ENCODE measurements around the gene GIMAP8.

Gene GIMAP8

GRCh38 chr7:150461520-150461919 lies 11.1 kb downstream of the GIMAP8 start:
- H3K4ac ChIP-seq (ENCODE audit: low read length) = no peak overlapping the region
- H3K79me1 ChIP-seq (ENCODE audit: low read depth, low read length) = no peaks in the 10 kb centered on the region
- H2AK5ac ChIP-seq (ENCODE audit: low read depth, low read length) = no peak overlapping the region
- DNase-seq (ENCODE audit: low spot score) = no peak
- H3K9me3 ChIP-seq (replicated peaks in 1 of 2; ENCODE audit: control insufficient read depth in 2 of 2, insufficient read depth in 1 of 2, low read depth in 1 of 2, low read length in 2 of 2) = peaks cover 0 to 6% of the 10 kb centered on the region in 2 donors
- H2AFZ ChIP-seq (ENCODE audit: low read length) = no peak overlapping the region
- H3K4me2 ChIP-seq (ENCODE audit: insufficient read depth, low read length, poor library complexity, severe bottlenecking) = no peak overlapping the region
- H4K91ac ChIP-seq (ENCODE audit: low read depth, low read length, poor library complexity) = no peak overlapping the region
- H3K4me1 ChIP-seq (ENCODE audit: control insufficient read depth in 2 of 2, insufficient read depth in 1 of 2, low read depth in 1 of 2, low read length in 2 of 2) = no peaks in the 10 kb centered on the region
- WGBS, 2 donors (ENCODE audit: extremely low coverage in 2 of 2, insufficient read length in 2 of 2, insufficient replicate concordance in 1 of 2) = no CpG with 5 or more reads among the region's 1 CpG
- no peak overlapping the region for H2BK12ac ChIP-seq (ENCODE audit: low read length)
- no peak overlapping the region for H3K18ac ChIP-seq (ENCODE audit: low read length)
- no peak overlapping the region for H2BK15ac ChIP-seq (ENCODE audit: low read length)
- H4K8ac ChIP-seq (ENCODE audit: low read depth, low read length) = no peak overlapping the region
- no peak overlapping the region for H3K23ac ChIP-seq (ENCODE audit: low read depth, low read length, poor library complexity)
- H3K4me3 ChIP-seq (ENCODE audit: low read length in 2 of 2) = no peak overlapping the region
- H3K27ac ChIP-seq (replicated peaks; ENCODE audit: low read length) = no peak overlapping the region
- H3K14ac ChIP-seq (ENCODE audit: low read length) = no peak overlapping the region
- peaks cover 0 to under 1% (median 0%) of the 10 kb centered on the region in 3 experiments for H3K27me3 ChIP-seq (ENCODE audit: control insufficient read depth in 3 of 3, insufficient read depth in 3 of 3, low read depth in 1 of 3, low read length in 3 of 3)
- no peak overlapping the region for H2BK5ac ChIP-seq (ENCODE audit: low read length)
- H3K9ac ChIP-seq (ENCODE audit: low read depth, low read length, poor library complexity) = no peak overlapping the region
- H2BK120ac ChIP-seq (ENCODE audit: low read depth, low read length) = no peak overlapping the region
- no peaks in the 10 kb centered on the region for H3K36me3 ChIP-seq (replicated peaks in 1 of 2; ENCODE audit: control insufficient read depth in 2 of 2, insufficient read depth in 2 of 2, low read length in 2 of 2)

- H2BK5ac ChIP-seq (ENCODE audit: low read length) = no peak overlapping the region
- no peak overlapping the region for H3K4ac ChIP-seq (ENCODE audit: low read length)
- no peak overlapping the region for H3K4me2 ChIP-seq (ENCODE audit: insufficient read depth, low read length, poor library complexity, severe bottlenecking)
- H4K91ac ChIP-seq (ENCODE audit: low read depth, low read length, poor library complexity) = no peak overlapping the region
- no peaks in the 10 kb centered on the region for H3K36me3 ChIP-seq (replicated peaks in 1 of 2; ENCODE audit: control insufficient read depth in 2 of 2, insufficient read depth in 2 of 2, low read length in 2 of 2)
- no peak overlapping the region for H3K4me3 ChIP-seq (ENCODE audit: low read length in 2 of 2)
- H3K14ac ChIP-seq (ENCODE audit: low read length) = no peak overlapping the region
- H3K4me1 ChIP-seq (ENCODE audit: control insufficient read depth in 2 of 2, insufficient read depth in 1 of 2, low read depth in 1 of 2, low read length in 2 of 2) = no peaks in the 10 kb centered on the region
- H2BK12ac ChIP-seq (ENCODE audit: low read length) = no peak overlapping the region
- peaks cover 0 to 5% of the 10 kb centered on the region in 2 donors for H3K9me3 ChIP-seq (replicated peaks in 1 of 2; ENCODE audit: control insufficient read depth in 2 of 2, insufficient read depth in 1 of 2, low read depth in 1 of 2, low read length in 2 of 2)
- no peak overlapping the region for H2BK15ac ChIP-seq (ENCODE audit: low read length)
- DNase-seq (ENCODE audit: low spot score) = no peak
- no peak overlapping the region for H3K27ac ChIP-seq (replicated peaks; ENCODE audit: low read length)
- no peak overlapping the region for H3K23ac ChIP-seq (ENCODE audit: low read depth, low read length, poor library complexity)
- no peak overlapping the region for H2AFZ ChIP-seq (ENCODE audit: low read length)
- no peaks in the 10 kb centered on the region for H3K79me1 ChIP-seq (ENCODE audit: low read depth, low read length)
- peaks cover 0 to 4% (median 0%) of the 10 kb centered on the region in 3 experiments for H3K27me3 ChIP-seq (ENCODE audit: control insufficient read depth in 3 of 3, insufficient read depth in 3 of 3, low read depth in 1 of 3, low read length in 3 of 3)
- no peak overlapping the region for H3K9ac ChIP-seq (ENCODE audit: low read depth, low read length, poor library complexity)
- H3K18ac ChIP-seq (ENCODE audit: low read length) = no peak overlapping the region
- H2BK120ac ChIP-seq (ENCODE audit: low read depth, low read length) = no peak overlapping the region
- no peak overlapping the region for H2AK5ac ChIP-seq (ENCODE audit: low read depth, low read length)
- no peak overlapping the region for H4K8ac ChIP-seq (ENCODE audit: low read depth, low read length)
Measured at GRCh38 chr7:150462413-150462812, 12.0 kb downstream of the GIMAP8 start.

GRCh38 chr7:150463461-150463860 lies 13.0 kb downstream of the GIMAP8 start:
- no peak overlapping the region for H2BK5ac ChIP-seq (ENCODE audit: low read length)
- no peak overlapping the region for H2BK15ac ChIP-seq (ENCODE audit: low read length)
- H3K9ac ChIP-seq (ENCODE audit: low read depth, low read length, poor library complexity) = no peak overlapping the region
- H2BK12ac ChIP-seq (ENCODE audit: low read length) = no peak overlapping the region
- H3K4ac ChIP-seq (ENCODE audit: low read length) = no peak overlapping the region
- no peak overlapping the region for H3K4me3 ChIP-seq (ENCODE audit: low read length in 2 of 2)
- no peak for DNase-seq (ENCODE audit: low spot score)
- WGBS, 2 donors (ENCODE audit: extremely low coverage in 2 of 2, insufficient read length in 2 of 2, insufficient replicate concordance in 1 of 2) = no CpG with 5 or more reads among the region's 1 CpG
- H2AK5ac ChIP-seq (ENCODE audit: low read depth, low read length) = no peak overlapping the region
- H3K27me3 ChIP-seq (ENCODE audit: control insufficient read depth in 3 of 3, insufficient read depth in 3 of 3, low read depth in 1 of 3, low read length in 3 of 3) = peaks cover 0 to 12% (median 0%) of the 10 kb centered on the region in 3 experiments
- H3K27ac ChIP-seq (replicated peaks; ENCODE audit: low read length) = no peak overlapping the region
- H3K18ac ChIP-seq (ENCODE audit: low read length) = no peak overlapping the region
- H4K91ac ChIP-seq (ENCODE audit: low read depth, low read length, poor library complexity) = no peak overlapping the region
- no peak overlapping the region for H2BK120ac ChIP-seq (ENCODE audit: low read depth, low read length)
- no peak overlapping the region for H3K14ac ChIP-seq (ENCODE audit: low read length)
- no peak overlapping the region for H2AFZ ChIP-seq (ENCODE audit: low read length)
- no peaks in the 10 kb centered on the region for H3K79me1 ChIP-seq (ENCODE audit: low read depth, low read length)
- H3K9me3 ChIP-seq (replicated peaks in 1 of 2; ENCODE audit: control insufficient read depth in 2 of 2, insufficient read depth in 1 of 2, low read depth in 1 of 2, low read length in 2 of 2) = no peaks in the 10 kb centered on the region
- no peaks in the 10 kb centered on the region for H3K36me3 ChIP-seq (replicated peaks in 1 of 2; ENCODE audit: control insufficient read depth in 2 of 2, insufficient read depth in 2 of 2, low read length in 2 of 2)
- H3K23ac ChIP-seq (ENCODE audit: low read depth, low read length, poor library complexity) = no peak overlapping the region
- H4K8ac ChIP-seq (ENCODE audit: low read depth, low read length) = no peak overlapping the region
- H3K4me1 ChIP-seq (ENCODE audit: control insufficient read depth in 2 of 2, insufficient read depth in 1 of 2, low read depth in 1 of 2, low read length in 2 of 2) = no peaks in the 10 kb centered on the region
- H3K4me2 ChIP-seq (ENCODE audit: insufficient read depth, low read length, poor library complexity, severe bottlenecking) = no peak overlapping the region

GRCh38 chr7:150464962-150465361 lies 14.5 kb downstream of the GIMAP8 start:
- H3K36me3 ChIP-seq (replicated peaks in 1 of 2; ENCODE audit: control insufficient read depth in 2 of 2, insufficient read depth in 2 of 2, low read length in 2 of 2) = no peaks in the 10 kb centered on the region
- no peak overlapping the region for H3K9ac ChIP-seq (ENCODE audit: low read depth, low read length, poor library complexity)
- H3K18ac ChIP-seq (ENCODE audit: low read length) = no peak overlapping the region
- no peaks in the 10 kb centered on the region for H3K9me3 ChIP-seq (replicated peaks in 1 of 2; ENCODE audit: control insufficient read depth in 2 of 2, insufficient read depth in 1 of 2, low read depth in 1 of 2, low read length in 2 of 2)
- H3K79me1 ChIP-seq (ENCODE audit: low read depth, low read length) = no peaks in the 10 kb centered on the region
- WGBS, 2 donors (ENCODE audit: extremely low coverage in 2 of 2, insufficient read length in 2 of 2, insufficient replicate concordance in 1 of 2) = no CpG with 5 or more reads among the region's 1 CpG
- H3K4ac ChIP-seq (ENCODE audit: low read length) = no peak overlapping the region
- H3K27me3 ChIP-seq (ENCODE audit: control insufficient read depth in 3 of 3, insufficient read depth in 3 of 3, low read depth in 1 of 3, low read length in 3 of 3) = peaks cover 0 to 17% (median 0%) of the 10 kb centered on the region in 3 experiments
- no peak overlapping the region for H3K23ac ChIP-seq (ENCODE audit: low read depth, low read length, poor library complexity)
- no peak overlapping the region for H3K27ac ChIP-seq (replicated peaks; ENCODE audit: low read length)
- H2BK12ac ChIP-seq (ENCODE audit: low read length) = no peak overlapping the region
- no peak overlapping the region for H4K91ac ChIP-seq (ENCODE audit: low read depth, low read length, poor library complexity)
- no peak overlapping the region for H3K4me3 ChIP-seq (ENCODE audit: low read length in 2 of 2)
- H3K4me1 ChIP-seq (ENCODE audit: control insufficient read depth in 2 of 2, insufficient read depth in 1 of 2, low read depth in 1 of 2, low read length in 2 of 2) = no peaks in the 10 kb centered on the region
- no peak overlapping the region for H2BK15ac ChIP-seq (ENCODE audit: low read length)
- no peak for DNase-seq (ENCODE audit: low spot score)
- no peak overlapping the region for H3K14ac ChIP-seq (ENCODE audit: low read length)
- H2BK120ac ChIP-seq (ENCODE audit: low read depth, low read length) = no peak overlapping the region
- H2AK5ac ChIP-seq (ENCODE audit: low read depth, low read length) = no peak overlapping the region
- no peak overlapping the region for H4K8ac ChIP-seq (ENCODE audit: low read depth, low read length)
- no peak overlapping the region for H2BK5ac ChIP-seq (ENCODE audit: low read length)
- no peak overlapping the region for H3K4me2 ChIP-seq (ENCODE audit: insufficient read depth, low read length, poor library complexity, severe bottlenecking)
- H2AFZ ChIP-seq (ENCODE audit: low read length) = no peak overlapping the region

All from neuronal stem cell (in vitro differentiated cells).